Measurements from ENCODE around the gene PPAT. TPM values are rescaled to one million over a fixed set of nuclear protein-coding genes. Genes with fewer than 3 reads are reported as not detected.

The PPAT gene
- total RNA-seq, 1 donor from 2014 or later: 14.0 TPM

DNA sequence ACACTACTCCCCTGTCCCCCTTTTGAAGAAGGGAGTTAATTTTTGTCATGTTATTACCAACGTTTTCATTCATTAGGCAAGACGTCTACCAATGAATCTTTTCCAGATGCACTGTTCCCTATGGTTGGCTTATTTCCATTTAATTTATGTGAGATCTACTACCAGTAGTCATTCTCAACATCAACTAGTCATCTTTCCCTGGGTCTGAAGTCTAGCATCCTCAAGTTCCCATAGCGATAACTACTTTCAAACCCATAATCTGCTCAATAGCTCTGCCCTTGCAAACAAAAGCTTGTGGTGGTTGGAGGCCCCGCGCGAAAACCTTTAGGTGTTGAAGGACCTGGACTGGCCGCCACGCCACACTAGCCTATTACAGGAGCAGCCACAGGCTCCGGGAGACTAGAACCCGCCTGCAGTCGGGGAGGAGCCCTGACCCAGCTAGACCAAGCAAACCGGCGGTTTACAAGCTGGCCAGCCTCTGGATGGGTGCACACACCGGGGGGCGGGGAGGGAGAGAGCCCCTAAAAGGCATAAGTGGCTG lies 746 bp downstream of the PPAT start:
- peak; percentile 55 for DNase-seq (ENCODE audit: low spot score)

GRCh38 chr4:56433280-56433679 lies 2.1 kb downstream of the PPAT start:
- DNase-seq (ENCODE audit: low spot score): no peak

DNA sequence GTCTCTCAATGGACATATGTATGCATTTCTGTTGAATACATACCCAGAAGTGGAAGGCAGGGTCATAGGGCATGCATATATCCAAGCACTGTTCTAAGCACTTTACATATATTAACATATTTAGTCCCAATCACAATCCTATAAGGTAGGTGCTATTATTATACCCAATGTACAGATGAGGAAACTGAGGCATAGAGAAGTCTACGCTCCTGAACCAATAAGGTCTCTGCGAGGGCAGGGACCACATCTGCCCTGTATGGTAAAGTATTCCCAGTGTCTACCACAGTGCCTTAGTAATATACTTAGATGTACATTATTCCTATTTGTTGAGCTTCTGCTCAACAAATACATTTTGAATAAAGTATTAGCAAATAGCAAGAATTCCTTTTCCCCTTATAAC lies 5.2 kb downstream of the PPAT start:
- DNase-seq (ENCODE audit: low spot score): no peak

GRCh38 chr4:56427179-56427578 lies 8.2 kb downstream of the PPAT start:
- DNase-seq (ENCODE audit: low spot score): no peak

- DNase-seq (ENCODE audit: low spot score): no peak
Observed at GRCh38 chr4:56426273-56426672, 9.1 kb downstream of the PPAT start.

GRCh38 chr4:56425518-56425917 lies 9.9 kb downstream of the PPAT start:
- DNase-seq (ENCODE audit: low spot score): no peak

- no peak for DNase-seq (ENCODE audit: low spot score)
Observed at GRCh38 chr4:56424697-56425514, 10.5 kb downstream of the PPAT start.

DNA sequence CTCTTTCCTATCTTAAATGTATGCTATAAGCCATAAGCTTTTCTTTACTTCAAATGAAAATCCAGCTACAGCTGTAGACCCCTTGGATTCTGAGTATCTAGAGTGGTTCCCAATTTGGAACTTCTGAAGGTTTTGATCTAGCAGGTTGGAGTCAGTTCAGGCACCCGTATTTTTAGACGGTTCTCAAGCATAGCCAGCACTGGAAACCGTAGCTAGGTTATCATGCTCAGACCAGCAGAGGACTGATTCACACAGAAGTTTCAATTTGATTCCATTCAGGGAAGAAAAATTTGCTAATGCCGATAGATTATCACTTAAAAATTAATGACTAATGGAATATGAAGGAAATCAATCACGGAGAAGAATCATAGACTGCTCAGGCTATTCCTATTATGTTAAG lies 11.2 kb downstream of the PPAT start:
- no peak for DNase-seq (ENCODE audit: low spot score)

DNA sequence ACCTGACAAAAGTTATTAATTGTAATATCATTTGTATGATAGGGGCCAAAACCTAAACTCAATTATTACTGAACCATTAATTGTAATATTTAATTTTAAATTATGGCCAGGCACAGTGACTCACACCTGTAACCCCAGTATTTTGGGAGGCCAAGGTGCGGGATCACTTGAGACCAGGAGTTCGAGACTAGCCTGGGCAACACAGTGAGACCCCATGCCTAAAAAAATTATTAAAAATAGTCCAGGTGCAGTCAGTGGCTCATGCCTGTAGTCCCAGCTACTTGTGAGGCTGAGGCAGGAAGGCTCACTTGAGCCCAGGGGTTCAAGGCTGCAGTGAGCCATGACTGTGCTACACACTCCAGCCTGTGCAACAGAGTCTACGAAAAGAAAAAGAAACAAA lies 18.0 kb downstream of the PPAT start:
- no peak for DNase-seq (ENCODE audit: low spot score)

- no peak for DNase-seq (ENCODE audit: low spot score)
Observed at GRCh38 chr4:56416349-56416748, 19.1 kb downstream of the PPAT start.

DNA sequence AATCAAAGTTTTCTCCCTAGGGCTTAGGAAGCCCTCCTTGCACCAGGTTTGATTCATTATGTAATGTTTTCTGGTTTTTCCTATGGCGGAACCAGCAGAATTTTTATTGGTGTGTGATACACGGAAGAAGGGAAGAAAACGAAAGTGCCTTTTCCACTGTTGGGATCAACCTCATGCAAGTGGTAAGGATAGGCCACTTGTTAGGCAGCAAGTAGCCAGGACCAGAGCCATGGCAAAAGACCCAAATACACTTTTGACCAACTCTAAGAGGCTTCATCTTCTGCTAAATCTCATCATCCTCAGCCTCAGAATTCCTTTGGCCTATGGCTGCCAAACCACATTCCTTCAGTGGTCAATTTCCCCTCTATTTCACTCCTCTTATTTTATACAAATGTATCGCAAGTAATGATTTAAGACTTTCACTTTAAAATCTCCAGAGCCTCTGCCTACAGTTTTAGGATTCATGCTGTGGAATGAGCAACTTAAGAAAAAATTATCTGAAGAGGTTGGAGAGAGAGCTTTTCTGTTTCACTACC lies 21.2 kb downstream of the PPAT start:
- DNase-seq (ENCODE audit: low spot score): no peak

- DNase-seq (ENCODE audit: low spot score): peak; percentile 72
Observed at GRCh38 chr4:56410247-56411062, 25.0 kb downstream of the PPAT start.

DNA sequence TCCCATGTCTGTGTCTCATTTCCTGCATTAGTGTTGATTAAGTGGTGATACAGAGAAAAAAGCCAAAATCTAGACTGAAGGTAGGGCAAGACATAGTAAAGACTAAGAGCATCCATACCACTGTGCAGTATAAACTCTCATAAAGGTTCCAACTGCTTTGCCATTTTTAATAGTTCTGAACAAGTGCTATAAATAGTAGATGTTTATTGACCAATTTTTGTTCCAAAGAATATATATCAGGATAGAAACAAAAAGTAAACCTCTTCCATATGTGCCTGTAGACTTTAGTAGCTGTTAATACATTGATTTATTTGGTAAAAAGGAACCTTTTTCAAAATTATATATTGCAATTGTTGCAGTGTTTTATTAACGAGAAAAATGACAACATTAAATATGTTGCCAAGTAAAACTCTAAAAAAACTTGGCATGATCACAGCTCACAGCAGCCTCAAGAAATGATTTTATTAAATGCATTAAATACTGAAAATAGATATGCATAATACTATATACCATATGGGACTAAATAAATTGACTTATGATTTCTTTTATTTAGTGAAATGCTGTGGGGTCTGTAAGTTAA lies 25.8 kb downstream of the PPAT start:
- no peak for DNase-seq (ENCODE audit: low spot score)

DNA sequence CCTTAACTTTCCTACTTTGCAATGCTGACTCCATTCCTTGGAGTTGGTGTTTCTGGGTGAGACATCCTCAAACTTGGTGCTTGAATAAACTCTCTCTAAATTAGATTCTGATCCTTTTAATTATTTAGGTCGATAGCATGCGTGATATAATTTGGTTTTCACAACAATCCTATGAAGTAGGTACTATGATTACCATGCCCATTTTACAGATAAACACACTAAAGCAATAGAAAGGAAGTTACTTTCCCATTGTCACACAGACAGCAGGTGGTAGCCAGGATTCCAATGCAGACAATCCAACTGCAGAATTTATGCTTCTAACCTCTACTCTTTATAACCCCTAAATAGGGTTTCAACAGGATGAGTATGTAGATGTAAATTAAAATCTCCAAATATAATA lies 26.4 kb downstream of the PPAT start:
- DNase-seq (ENCODE audit: low spot score): no peak

DNA sequence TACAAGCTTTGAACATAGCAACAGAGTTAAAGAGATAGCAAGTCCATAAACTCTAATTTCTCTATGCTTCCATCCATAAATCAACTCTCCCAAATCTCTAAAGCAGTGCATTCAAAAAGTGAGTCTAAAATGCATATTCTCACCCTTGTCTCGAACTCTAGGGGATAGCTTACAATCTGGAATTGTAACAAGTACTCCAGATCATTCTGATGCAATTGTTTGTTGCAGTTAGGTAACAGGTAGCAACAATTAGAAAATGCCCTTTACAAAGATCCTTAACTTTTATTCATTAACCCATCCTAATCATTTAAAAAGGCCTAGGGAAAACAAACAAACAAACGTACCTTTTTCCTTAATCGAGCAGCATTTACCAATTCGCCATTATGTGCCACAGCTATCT lies 29.3 kb downstream of the PPAT start:
- no peak for DNase-seq (ENCODE audit: low spot score)

GRCh38 chr4:56405016-56405415 lies 30.4 kb downstream of the PPAT start:
- no peak for DNase-seq (ENCODE audit: low spot score)

GRCh38 chr4:56400560-56400959 lies 34.9 kb downstream of the PPAT start:
- DNase-seq (ENCODE audit: low spot score): no peak

DNA sequence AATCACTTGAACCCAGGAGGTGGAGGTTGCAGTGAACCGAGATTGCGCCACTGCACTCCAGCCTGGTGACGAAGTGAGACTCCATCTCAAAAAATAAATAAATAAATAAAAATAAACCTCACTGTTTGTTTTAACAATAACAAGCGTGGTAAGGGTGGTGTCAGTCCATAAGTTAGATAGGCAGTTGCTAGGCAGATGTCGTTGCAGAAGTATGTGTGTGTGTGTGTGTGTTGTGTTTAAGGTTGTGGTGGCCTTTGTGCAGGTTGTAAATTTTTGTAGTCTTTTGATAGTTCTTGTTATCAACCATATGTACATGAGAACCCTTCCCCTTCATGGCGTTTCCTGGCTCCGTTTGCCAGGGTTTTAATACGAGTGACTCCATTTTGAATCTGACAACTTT lies 44.1 kb downstream of the PPAT start:
- no peak for DNase-seq (ENCODE audit: low spot score)

DNA sequence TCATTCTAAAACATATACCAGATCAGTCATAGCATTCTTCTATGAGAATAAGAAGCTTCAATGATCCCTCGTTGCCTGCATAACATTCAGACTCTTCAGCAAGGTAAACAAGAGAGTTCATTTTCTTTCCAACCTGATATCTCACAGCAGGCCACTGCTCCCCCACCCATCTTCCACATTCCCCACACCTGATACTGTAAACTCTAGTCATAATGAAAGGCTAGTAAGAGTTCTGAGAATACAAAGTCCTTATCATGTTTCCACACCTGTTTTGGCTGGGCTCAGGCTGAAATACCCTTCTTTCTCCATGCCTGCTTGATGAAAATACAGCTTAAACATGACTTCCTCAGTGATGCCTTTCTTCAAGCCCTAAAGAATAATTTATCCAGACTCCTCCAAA lies 45.9 kb downstream of the PPAT start:
- no peak for DNase-seq (ENCODE audit: low spot score)

DNA sequence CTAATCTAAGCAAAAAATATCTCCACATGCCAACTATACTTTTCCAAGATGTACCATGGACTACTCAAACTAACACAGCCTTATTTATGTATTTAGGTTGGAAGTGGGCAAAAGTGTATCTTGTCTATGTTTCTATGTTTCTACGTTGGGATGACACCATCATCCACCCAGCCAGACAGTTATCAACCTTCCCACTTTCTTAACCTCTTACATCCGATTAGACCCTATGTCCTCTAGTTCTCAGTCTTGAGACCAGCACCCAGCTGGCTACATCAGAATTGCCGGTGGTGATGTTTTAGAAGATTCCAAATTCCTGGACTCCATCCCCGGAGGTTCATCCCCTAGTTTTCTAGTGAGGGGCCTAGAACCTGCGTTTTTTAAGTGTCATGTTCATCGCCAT lies 47.1 kb downstream of the PPAT start:
- no peak for DNase-seq (ENCODE audit: low spot score)

GRCh38 chr4:56387023-56388001 lies 48.1 kb downstream of the PPAT start, which contains the start of gene AASDH:
TSS of gene AASDH (minus strand) at chr4:56387491. CDS start at chr4:56384299, 3,192 bp downstream.
- peak; percentile 95 for DNase-seq (ENCODE audit: low spot score)

Data from ureter (tissue), 1 donor.